Neural cell (in vitro differentiated cells): ENCODE results near the gene GGCX.

Experiments used
- EP300 ChIP-seq: fragments of 450-650 bp; conservative IDR thresholded peaks from 2 replicates; pipeline ENCODE4 v1.6.1; 2014; ENCODE audit warnings: antibody characterized with exemption, mild to moderate bottlenecking, moderate library complexity; ENCODE audit not compliant: poor library complexity, severe bottlenecking
- EZH2 ChIP-seq: fragments of 200-600, 300-800 bp; shearing (Covaris generic), sonication (generic); IDR thresholded peaks from 2 replicates; pipeline ENCODE4 v1.6.1; 2014; ENCODE audit warnings: antibody characterized with exemption, low read length, borderline replicate concordance, mild to moderate bottlenecking; ENCODE audit not compliant: insufficient read depth, poor library complexity, severe bottlenecking
- POLR2AphosphoS5 ChIP-seq: IDR thresholded peaks from 2 replicates; pipeline ENCODE4 v1.6.1; 2012
- RAD21 ChIP-seq: fragments of 450-650 bp; conservative IDR thresholded peaks from 2 replicates; pipeline ENCODE4 v1.6.1; 2014; ENCODE audit warnings: antibody characterized with exemption, mild to moderate bottlenecking, moderate library complexity
- SMC3 ChIP-seq: fragments of 450-650 bp; conservative IDR thresholded peaks from 2 replicates; pipeline ENCODE4 v1.6.1; 2014; ENCODE audit warnings: antibody characterized with exemption, mild to moderate bottlenecking, moderate library complexity; ENCODE audit not compliant: poor library complexity
- TF ChIP-seq, protein P1 (sequence below): fragments of 450-650 bp; IDR thresholded peaks from 2 replicates; pipeline ENCODE4 v1.5.1; 2014; ENCODE audit warnings: antibody characterized with exemption, mild to moderate bottlenecking, moderate library complexity; ENCODE audit not compliant: poor library complexity, severe bottlenecking
- TF ChIP-seq, protein P2 (sequence below): IDR thresholded peaks from 2 replicates; pipeline ENCODE4 v1.6.1; 2012; ENCODE audit warnings: borderline replicate concordance

DNA sequence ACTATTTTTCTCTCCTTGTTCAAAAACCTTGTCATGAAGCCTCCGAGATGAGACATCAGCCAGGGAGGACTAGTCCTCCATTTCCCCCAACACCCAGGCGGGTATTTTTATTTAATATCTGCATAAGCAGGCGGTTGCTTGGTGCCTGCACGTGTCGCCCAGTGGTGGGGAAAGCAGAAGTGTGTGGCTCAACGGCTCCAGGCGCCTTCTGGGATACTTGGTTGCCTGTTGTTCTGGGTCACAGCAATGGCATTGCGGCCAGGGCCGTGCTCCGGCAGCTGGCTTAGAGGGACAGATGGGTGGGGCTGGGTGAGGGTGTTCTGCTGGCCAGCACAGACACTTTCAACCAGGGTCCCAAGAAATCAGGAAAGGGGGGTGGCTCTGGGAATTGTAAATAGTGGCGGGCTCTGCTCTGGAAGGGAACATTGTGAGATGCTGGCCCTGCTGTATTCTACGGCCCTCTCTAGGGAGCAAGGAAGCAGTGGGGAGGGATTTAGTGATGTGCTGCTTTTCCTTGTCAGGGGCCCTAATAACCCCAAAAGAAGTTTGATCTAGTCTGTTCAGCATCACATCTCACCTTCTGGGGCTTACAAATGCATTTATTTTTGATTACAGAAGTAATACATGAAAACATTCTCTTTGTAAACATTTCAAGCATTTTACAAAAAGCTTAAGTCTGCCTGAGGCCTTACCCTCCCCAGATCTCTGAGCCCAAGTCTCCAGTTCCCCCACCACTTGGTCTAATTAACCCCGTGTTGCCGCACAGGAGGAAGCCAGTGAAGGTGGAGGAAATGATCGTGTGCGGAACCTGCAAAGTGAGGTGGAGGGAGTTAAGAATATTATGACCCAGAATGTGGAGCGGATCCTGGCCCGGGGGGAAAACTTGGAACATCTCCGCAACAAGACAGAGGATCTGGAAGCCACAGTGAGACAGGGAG, 17.2 kb upstream of the GGCX start:
- TF ChIP-seq, protein P1, sequence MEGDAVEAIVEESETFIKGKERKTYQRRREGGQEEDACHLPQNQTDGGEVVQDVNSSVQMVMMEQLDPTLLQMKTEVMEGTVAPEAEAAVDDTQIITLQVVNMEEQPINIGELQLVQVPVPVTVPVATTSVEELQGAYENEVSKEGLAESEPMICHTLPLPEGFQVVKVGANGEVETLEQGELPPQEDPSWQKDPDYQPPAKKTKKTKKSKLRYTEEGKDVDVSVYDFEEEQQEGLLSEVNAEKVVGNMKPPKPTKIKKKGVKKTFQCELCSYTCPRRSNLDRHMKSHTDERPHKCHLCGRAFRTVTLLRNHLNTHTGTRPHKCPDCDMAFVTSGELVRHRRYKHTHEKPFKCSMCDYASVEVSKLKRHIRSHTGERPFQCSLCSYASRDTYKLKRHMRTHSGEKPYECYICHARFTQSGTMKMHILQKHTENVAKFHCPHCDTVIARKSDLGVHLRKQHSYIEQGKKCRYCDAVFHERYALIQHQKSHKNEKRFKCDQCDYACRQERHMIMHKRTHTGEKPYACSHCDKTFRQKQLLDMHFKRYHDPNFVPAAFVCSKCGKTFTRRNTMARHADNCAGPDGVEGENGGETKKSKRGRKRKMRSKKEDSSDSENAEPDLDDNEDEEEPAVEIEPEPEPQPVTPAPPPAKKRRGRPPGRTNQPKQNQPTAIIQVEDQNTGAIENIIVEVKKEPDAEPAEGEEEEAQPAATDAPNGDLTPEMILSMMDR = no peak
- TF ChIP-seq POLR2AphosphoS5 (no peak), RAD21 (no peak), EP300 (no peak), EZH2 (no peak), SMC3 (no peak)
- TF ChIP-seq, protein P2, sequence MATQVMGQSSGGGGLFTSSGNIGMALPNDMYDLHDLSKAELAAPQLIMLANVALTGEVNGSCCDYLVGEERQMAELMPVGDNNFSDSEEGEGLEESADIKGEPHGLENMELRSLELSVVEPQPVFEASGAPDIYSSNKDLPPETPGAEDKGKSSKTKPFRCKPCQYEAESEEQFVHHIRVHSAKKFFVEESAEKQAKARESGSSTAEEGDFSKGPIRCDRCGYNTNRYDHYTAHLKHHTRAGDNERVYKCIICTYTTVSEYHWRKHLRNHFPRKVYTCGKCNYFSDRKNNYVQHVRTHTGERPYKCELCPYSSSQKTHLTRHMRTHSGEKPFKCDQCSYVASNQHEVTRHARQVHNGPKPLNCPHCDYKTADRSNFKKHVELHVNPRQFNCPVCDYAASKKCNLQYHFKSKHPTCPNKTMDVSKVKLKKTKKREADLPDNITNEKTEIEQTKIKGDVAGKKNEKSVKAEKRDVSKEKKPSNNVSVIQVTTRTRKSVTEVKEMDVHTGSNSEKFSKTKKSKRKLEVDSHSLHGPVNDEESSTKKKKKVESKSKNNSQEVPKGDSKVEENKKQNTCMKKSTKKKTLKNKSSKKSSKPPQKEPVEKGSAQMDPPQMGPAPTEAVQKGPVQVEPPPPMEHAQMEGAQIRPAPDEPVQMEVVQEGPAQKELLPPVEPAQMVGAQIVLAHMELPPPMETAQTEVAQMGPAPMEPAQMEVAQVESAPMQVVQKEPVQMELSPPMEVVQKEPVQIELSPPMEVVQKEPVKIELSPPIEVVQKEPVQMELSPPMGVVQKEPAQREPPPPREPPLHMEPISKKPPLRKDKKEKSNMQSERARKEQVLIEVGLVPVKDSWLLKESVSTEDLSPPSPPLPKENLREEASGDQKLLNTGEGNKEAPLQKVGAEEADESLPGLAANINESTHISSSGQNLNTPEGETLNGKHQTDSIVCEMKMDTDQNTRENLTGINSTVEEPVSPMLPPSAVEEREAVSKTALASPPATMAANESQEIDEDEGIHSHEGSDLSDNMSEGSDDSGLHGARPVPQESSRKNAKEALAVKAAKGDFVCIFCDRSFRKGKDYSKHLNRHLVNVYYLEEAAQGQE = no peak
